ENCODE data around the gene RYR2.

- TF ChIP-seq POLR2A (IDR thresholded peaks at IDR 0.05) (no peak), CTCF (IDR thresholded peaks at IDR 0.05) (no peak)
Observed at GRCh38 chr1:237133921-237134320, 91.9 kb downstream of the RYR2 start.

Data from heart left ventricle (tissue), 13 donors.